NCI-H2107 treated with DMSO at 0.1 percent for 48 hours (cell line): ENCODE measurements around the gene NEU4.

Experiments used
- DNase-seq: peaks from one replicate; lab custom pipeline; 2025; ENCODE audit not compliant: unreplicated experiment; lab: John Stamatoyannopoulos, UW

The NEU4 gene

GRCh38 chr2:241851325-241852115, 42.5 kb downstream of the NEU4 start:
- no peak for DNase-seq

- no peak for DNase-seq
Measured at GRCh38 chr2:241852116-241852980, 43.4 kb downstream of the NEU4 start.

GRCh38 chr2:241852981-241853631, 44.1 kb downstream of the NEU4 start:
- no peak for DNase-seq

- no peak for DNase-seq
Measured at GRCh38 chr2:241853651-241854341, 44.8 kb downstream of the NEU4 start.

- no peak for DNase-seq
Measured at GRCh38 chr2:241854342-241855244, 45.6 kb downstream of the NEU4 start.

- no peak for DNase-seq
Measured at GRCh38 chr2:241855245-241855887, 46.4 kb downstream of the NEU4 start.

- DNase-seq: no peak
Measured at GRCh38 chr2:241855888-241856422, 47.0 kb downstream of the NEU4 start.

- no peak for DNase-seq
Measured at GRCh38 chr2:241857041-241857541, 48.1 kb downstream of the NEU4 start.

GRCh38 chr2:241857572-241858121, 48.7 kb downstream of the NEU4 start:
- no peak for DNase-seq

- DNase-seq: no peak
Measured at GRCh38 chr2:241858206-241859016, 49.4 kb downstream of the NEU4 start, which contains the start of gene PDCD1. PDCD1 (minus strand) TSS chr2:241858894; CDS start chr2:241858838, 56 bp downstream.

GRCh38 chr2:241859017-241859435, 50.0 kb downstream of the NEU4 start:
- no peak for DNase-seq

GRCh38 chr2:241859436-241860183, 50.6 kb downstream of the NEU4 start:
- DNase-seq: no peak

GRCh38 chr2:241860184-241861078, 51.4 kb downstream of the NEU4 start:
- no peak for DNase-seq

- DNase-seq: no peak
Measured at GRCh38 chr2:241861264-241861663, 52.3 kb downstream of the NEU4 start.

GRCh38 chr2:241862093-241862492, 53.1 kb downstream of the NEU4 start:
- DNase-seq: no peak
